IPS-20b (cell line): ENCODE data around the gene TM9SF4.
"Not testable (repeated sequence)": the region's sequence is repeated elsewhere in the genome, so short reads cannot be mapped to it uniquely, and the experiment has no call there.

Experiments
- H3K27ac ChIP-seq: one replicate; pipeline ENCODE4 v1.5.1; 2013; ENCODE audit warnings: low read length
- H3K27me3 ChIP-seq: 2 replicates; pipeline ENCODE4 v1.6.1; 2013; ENCODE audit warnings: mild to moderate bottlenecking, low read length, inconsistent platforms; ENCODE audit not compliant: insufficient read depth
- H3K36me3 ChIP-seq: 2 replicates; pipeline ENCODE4 v1.6.1; 2013; ENCODE audit warnings: low read depth, mild to moderate bottlenecking, inconsistent platforms, low read length, moderate library complexity; ENCODE audit not compliant: insufficient read depth
- H3K4me1 ChIP-seq: 2 replicates; pipeline ENCODE4 v1.6.1; 2013; ENCODE audit warnings: mild to moderate bottlenecking, control low read depth, inconsistent platforms, low read length, moderate library complexity; ENCODE audit not compliant: insufficient read depth
- H3K4me3 ChIP-seq: 2 replicates; pipeline ENCODE4 v1.5.1; 2013; ENCODE audit warnings: mild to moderate bottlenecking, low read length, inconsistent platforms
- H3K9ac ChIP-seq: 2 replicates; pipeline ENCODE4 v1.6.1; 2013; ENCODE audit warnings: low read depth, mild to moderate bottlenecking, inconsistent platforms, low read length, moderate library complexity
- H3K9me3 ChIP-seq: 2 replicates; pipeline ENCODE4 v1.6.1; 2013; ENCODE audit warnings: mild to moderate bottlenecking, low read depth, low read length, inconsistent platforms; ENCODE audit not compliant: insufficient read depth

The TM9SF4 gene

DNA sequence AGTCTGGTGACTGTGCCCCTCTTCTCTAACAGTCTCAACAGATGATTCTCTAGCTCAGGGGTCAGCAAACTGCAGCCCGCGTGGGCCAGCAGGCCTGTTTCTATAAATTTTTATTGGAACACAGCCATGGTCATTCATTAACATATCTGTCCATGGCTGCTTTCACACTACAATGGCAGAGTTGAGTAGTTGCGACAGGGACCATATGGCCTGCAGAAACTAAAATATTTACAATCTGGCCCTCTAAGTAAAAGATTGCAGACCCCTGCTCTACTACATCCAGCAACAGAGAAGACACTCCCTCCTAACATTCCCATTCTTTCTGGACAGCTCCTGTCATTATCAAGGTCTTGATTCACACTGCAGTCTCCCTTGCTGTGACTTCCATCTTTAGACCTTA lies 52.8 kb downstream of the TM9SF4 start:
- no peaks in the 10 kb centered on the region for H3K9me3 ChIP-seq
- no peaks in the 10 kb centered on the region for H3K27me3 ChIP-seq
- H3K4me3 ChIP-seq: no peak overlapping the region
- no peak overlapping the region for H3K9ac ChIP-seq
- H3K36me3 ChIP-seq: peaks cover 90% of the 10 kb centered on the region
- no peaks in the 10 kb centered on the region for H3K4me1 ChIP-seq
- no peak overlapping the region for H3K27ac ChIP-seq

GRCh38 chr20:32163951-32164350 lies 54.4 kb downstream of the TM9SF4 start:
- peaks cover 77% of the 10 kb centered on the region for H3K36me3 ChIP-seq
- peaks cover 6% of the 10 kb centered on the region; the same call in 1 of the 2 replicates for H3K4me1 ChIP-seq
- H3K27ac ChIP-seq: no peak overlapping the region

DNA sequence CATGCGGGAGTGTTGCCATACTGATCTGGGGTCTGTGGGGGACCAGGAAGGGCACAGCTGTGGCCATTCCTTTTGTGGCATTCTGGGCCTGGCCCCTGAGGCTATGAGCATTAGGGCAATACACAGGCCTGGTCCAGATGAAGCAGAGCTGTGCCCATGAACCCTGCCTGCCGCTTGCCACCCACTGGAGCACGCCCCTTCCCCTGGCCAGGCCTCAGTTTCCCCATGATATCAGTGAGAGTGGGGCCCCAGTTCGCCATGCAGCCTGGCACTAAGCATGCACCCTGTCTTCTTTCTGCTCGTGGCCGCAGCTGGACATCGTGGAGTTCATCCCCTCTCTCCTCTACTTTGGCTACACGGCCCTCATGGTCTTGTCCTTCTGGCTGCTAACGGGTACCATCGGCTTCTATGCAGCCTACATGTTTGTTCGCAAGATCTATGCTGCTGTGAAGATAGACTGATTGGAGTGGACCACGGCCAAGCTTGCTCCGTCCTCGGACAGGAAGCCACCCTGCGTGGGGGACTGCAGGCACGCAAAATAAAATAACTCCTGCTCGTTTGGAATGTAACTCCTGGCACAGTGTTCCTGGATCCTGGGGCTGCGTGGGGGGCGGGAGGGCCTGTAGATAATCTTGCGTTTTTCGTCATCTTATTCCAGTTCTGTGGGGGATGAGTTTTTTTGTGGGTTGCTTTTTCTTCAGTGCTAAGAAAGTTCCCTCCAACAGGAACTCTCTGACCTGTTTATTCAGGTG lies 55.6 kb downstream of the TM9SF4 start:
- H3K27me3 ChIP-seq: no peaks in the 10 kb centered on the region
- H3K9ac ChIP-seq: no peak overlapping the region
- H3K9me3 ChIP-seq: no peaks in the 10 kb centered on the region
- H3K4me3 ChIP-seq: no peak overlapping the region
- H3K4me1 ChIP-seq: peaks cover 6% of the 10 kb centered on the region; the same call in 1 of the 2 replicates
- no peak overlapping the region for H3K27ac ChIP-seq
- H3K36me3 ChIP-seq: peaks cover 65% of the 10 kb centered on the region

More at GRCh38 chr20:32163951-32164350, 54.4 kb downstream of the TM9SF4 start:
- Histone ChIP-seq H3K4me3 (no peak overlapping the region), H3K27me3 (no peaks in the 10 kb centered on the region), H3K9me3 (no peaks in the 10 kb centered on the region), H3K9ac (no peak overlapping the region)

GRCh38 chr20:32165836-32166545 lies 56.5 kb downstream of the TM9SF4 start:
- Histone ChIP-seq H3K4me1 (peaks cover 6% of the 10 kb centered on the region; the same call in 1 of the 2 replicates), H3K27ac (no peak overlapping the region), H3K36me3 (peaks cover 60% of the 10 kb centered on the region), H3K9ac (no peak overlapping the region), H3K27me3 (no peaks in the 10 kb centered on the region), H3K4me3 (no peak overlapping the region), H3K9me3 (no peaks in the 10 kb centered on the region)

DNA sequence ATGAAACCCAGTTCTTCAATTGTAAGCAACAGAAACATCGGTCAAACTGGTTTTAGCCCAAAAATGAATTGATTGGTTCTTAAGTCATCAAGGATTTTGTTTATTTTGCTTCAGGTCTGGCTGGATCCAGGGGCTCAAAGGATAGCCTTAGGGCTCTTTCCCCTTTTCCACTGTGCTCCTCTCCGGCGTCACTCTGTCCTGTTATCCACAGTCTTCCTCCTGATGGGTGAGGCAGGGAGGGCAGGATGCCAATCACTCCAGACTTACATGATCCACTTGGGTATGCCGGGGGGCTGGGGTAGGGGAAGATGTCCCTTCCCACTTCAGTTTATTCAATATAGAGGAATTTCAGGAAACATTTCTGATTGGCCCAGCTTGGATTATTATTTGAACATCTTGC lies 58.0 kb downstream of the TM9SF4 start:
- Histone ChIP-seq H3K27me3 (no peaks in the 10 kb centered on the region), H3K9me3 (no peaks in the 10 kb centered on the region), H3K4me1 (peaks cover 6% of the 10 kb centered on the region; the same call in 1 of the 2 replicates), H3K9ac (no peak overlapping the region), H3K27ac (no peak overlapping the region), H3K4me3 (no peak overlapping the region), H3K36me3 (peaks cover 44% of the 10 kb centered on the region)

DNA sequence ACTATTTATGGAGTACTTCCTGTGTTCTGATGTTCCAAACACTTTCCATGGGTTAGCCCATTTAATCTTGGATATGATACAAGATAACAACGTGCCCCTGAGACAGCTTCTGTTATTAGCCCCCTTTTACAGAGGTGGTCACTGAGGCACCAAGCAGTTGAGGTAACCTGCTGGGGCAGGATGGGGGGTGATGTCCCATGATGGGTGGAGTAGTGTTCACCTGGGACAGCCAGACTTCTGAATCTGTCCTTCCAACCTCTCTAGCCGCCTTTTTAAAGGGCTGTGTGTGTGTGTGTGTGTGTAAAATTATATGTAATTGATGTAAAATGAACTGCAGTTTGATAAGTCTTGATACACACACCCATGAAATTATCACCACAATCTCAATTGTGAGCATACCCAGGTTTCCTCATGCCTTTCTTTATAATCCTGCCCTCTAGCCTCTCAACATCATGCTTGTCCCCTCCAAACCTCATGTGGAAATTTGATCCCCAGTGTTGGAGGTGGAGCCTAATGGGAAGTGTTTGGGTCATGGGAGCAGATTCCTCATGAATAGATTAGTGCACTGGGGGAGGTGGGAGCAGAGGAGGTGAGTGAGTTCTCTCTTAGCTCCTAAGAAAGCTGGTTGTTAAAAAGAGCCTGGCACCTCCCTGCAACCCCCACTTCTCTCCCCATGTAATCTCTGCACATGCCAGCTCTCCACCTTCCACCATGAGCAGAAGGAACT lies 58.8 kb downstream of the TM9SF4 start:
- H3K4me1 ChIP-seq: peaks cover 6% of the 10 kb centered on the region; the same call in 1 of the 2 replicates
- no peaks in the 10 kb centered on the region for H3K9me3 ChIP-seq
- H3K27ac ChIP-seq: no peak overlapping the region
- peaks cover 39% of the 10 kb centered on the region for H3K36me3 ChIP-seq
- no peak overlapping the region; the same call in 1 of the 2 replicates for H3K9ac ChIP-seq
- no peaks in the 10 kb centered on the region for H3K27me3 ChIP-seq
- no peak overlapping the region for H3K4me3 ChIP-seq

GRCh38 chr20:32177696-32178095 lies 68.2 kb downstream of the TM9SF4 start:
- H3K36me3 ChIP-seq, H3K9me3 ChIP-seq, H3K27ac ChIP-seq, H3K4me1 ChIP-seq, H3K27me3 ChIP-seq, H3K4me3 ChIP-seq, H3K9ac ChIP-seq: not testable (repeated sequence)

DNA sequence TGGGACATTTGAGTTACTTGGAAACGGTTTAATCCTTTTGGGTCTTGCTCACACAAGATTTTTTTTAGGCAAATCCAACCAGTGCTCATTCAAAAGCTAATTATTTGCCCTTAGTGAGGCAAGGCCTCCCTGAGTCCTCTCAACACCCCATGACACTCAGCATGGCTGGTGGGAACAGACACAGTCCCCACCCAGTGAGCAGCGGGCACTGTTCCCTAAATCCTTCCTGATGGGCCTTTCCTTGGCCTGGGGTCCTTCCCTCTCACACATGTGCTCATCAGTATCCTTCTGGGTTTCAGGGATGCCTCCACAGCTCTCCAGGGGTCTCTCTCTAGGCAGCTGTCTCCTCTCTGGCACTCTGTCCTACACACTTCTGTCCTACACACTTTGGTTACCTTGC lies 70.0 kb downstream of the TM9SF4 start:
- H3K36me3 ChIP-seq: no peaks in the 10 kb centered on the region
- H3K9ac ChIP-seq: no peak overlapping the region
- no peak overlapping the region for H3K27ac ChIP-seq
- H3K27me3 ChIP-seq: no peaks in the 10 kb centered on the region
- no peaks in the 10 kb centered on the region for H3K9me3 ChIP-seq
- no peaks in the 10 kb centered on the region for H3K4me1 ChIP-seq
- no peak overlapping the region for H3K4me3 ChIP-seq

GRCh38 chr20:32179934-32180333 lies 70.4 kb downstream of the TM9SF4 start:
- Histone ChIP-seq H3K4me1 (no peaks in the 10 kb centered on the region), H3K9ac (no peak overlapping the region), H3K4me3 (no peak overlapping the region)

DNA sequence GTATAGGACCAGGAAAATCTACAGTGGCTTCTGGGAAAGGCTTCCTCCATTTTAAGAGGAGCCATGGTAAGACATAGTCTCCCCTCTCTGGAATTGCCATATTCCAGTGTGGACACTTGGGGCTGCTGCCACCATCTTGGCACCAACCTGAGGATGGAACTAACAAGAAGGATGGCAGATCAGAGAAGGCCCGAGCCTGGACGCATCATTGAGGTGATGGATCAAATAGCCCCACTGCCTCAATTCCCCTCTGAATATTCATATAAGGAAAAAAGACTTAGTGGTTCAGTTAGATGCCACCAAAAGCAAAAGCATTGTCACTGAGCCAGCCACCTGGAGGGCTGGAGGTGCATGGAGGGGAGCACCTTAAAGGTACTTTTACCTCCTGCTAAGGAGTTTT lies 72.1 kb downstream of the TM9SF4 start:
- Histone ChIP-seq H3K9ac (no peak overlapping the region), H3K4me3 (no peak overlapping the region), H3K36me3 (no peaks in the 10 kb centered on the region), H3K4me1 (no peaks in the 10 kb centered on the region), H3K9me3 (no peaks in the 10 kb centered on the region), H3K27me3 (no peaks in the 10 kb centered on the region), H3K27ac (no peak overlapping the region)

More at GRCh38 chr20:32179934-32180333, 70.4 kb downstream of the TM9SF4 start:
- Histone ChIP-seq H3K27ac (no peak overlapping the region), H3K9me3 (no peaks in the 10 kb centered on the region), H3K27me3 (no peaks in the 10 kb centered on the region), H3K36me3 (no peaks in the 10 kb centered on the region)

GRCh38 chr20:32183947-32184635 lies 74.6 kb downstream of the TM9SF4 start:
- H3K36me3 ChIP-seq: no peaks in the 10 kb centered on the region
- no peak overlapping the region for H3K4me3 ChIP-seq
- no peak overlapping the region for H3K9ac ChIP-seq
- no peaks in the 10 kb centered on the region; the same call in 1 of the 2 replicates for H3K4me1 ChIP-seq
- H3K9me3 ChIP-seq: no peaks in the 10 kb centered on the region
- H3K27me3 ChIP-seq: no peaks in the 10 kb centered on the region
- H3K27ac ChIP-seq: no peak overlapping the region
